HepG2 (cell line): ENCODE data around the gene CCDC192. TPM values are rescaled to one million over a fixed set of nuclear protein-coding genes. Genes with fewer than 3 reads are reported as not detected.

Source experiments
- ATAC-seq: fragments of 200-7000 bp; cut with Tn5 transposase; 3 replicates; pipeline ENCODE4 v1.9.1; 2020; ENCODE audit warnings: mild to moderate bottlenecking, moderate library complexity
- BruUV-seq: library from RNA; stranded (reverse); fragments of 400-500 nt; replicated peaks from 2 replicates; lab custom pipeline; 2021; lab: Mats Ljungman, UMichigan
- CTCF ChIA-PET: fragments of 300-600 bp; formaldehyde crosslinking; extraction: SDS; loops from one replicate; lab custom pipeline; 2021; ENCODE audit warnings: low total read pairs, inconsistent platforms, low intra/inter-chr PET ratio; lab: Yijun Ruan, JAX
- POLR2A ChIA-PET: fragments of 350-600 bp; sonication (Branson Sonifier 250); formaldehyde crosslinking; loops from one replicate; lab custom pipeline; 2020; ENCODE audit warnings: antibody characterized with exemption, inconsistent platforms; lab: Yijun Ruan, JAX
- DNase-seq: peaks from one replicate; pipeline ENCODE4 v3.0.0-alpha.2; 2015; ENCODE audit warnings: low spot score
- FAIRE-seq: peaks from 3 replicates; lab custom pipeline; 2011; peaks lifted over from hg19 to GRCh38; lab: Jason Lieb, UNC
- H2AFZ ChIP-seq: one replicate; pipeline ENCODE4 v1.6.1; 2011; ENCODE audit warnings: low read length, inconsistent platforms
- H3K27ac ChIP-seq: fragments of 300-600 bp; 3 replicates; pipeline ENCODE4 v1.8.0; 2011; ENCODE audit warnings: mixed run types, mild to moderate bottlenecking, mixed read lengths, low read length, inconsistent platforms; ENCODE audit not compliant: insufficient read depth; ENCODE audit errors: extremely low read length
- H3K27me3 ChIP-seq, 2 experiments: fragments of 200-600 bp in 1 of 2; 2 replicates in 1 of 2; 3 replicates in 1 of 2; pipeline versions ENCODE4 v1.6.0 to v1.8.0; 2011; ENCODE audit warnings: low read length in 2 of 2, mild to moderate bottlenecking in 2 of 2, moderate library complexity in 2 of 2, inconsistent platforms in 1 of 2; ENCODE audit not compliant: insufficient read depth in 2 of 2, control insufficient read depth in 1 of 2
- H3K36me3 ChIP-seq, 2 experiments: fragments of 200-600 bp in 1 of 2; replicated peaks in 1 of 2; 2 replicates in 1 of 2; 3 replicates in 1 of 2; pipeline versions ENCODE4 v1.5.1 to v1.8.0; 2011; ENCODE audit warnings: low read length in 2 of 2, inconsistent platforms in 1 of 2; ENCODE audit not compliant: insufficient read depth in 2 of 2, control insufficient read depth in 1 of 2
- H3K4me1 ChIP-seq: 2 replicates; pipeline ENCODE4 v1.5.1; 2012; ENCODE audit warnings: low read length, inconsistent platforms; ENCODE audit not compliant: insufficient read depth
- H3K4me2 ChIP-seq: 2 replicates; pipeline ENCODE4 v1.6.0; 2011; ENCODE audit warnings: low read depth, low read length, inconsistent platforms
- H3K4me3 ChIP-seq, 3 experiments: fragments of 200-600 bp in 1 of 3; sonication (generic), shearing (Covaris generic) in 1 of 3; replicated peaks in 1 of 3; 2 replicates each; pipeline ENCODE4 v1.5.1; 2011 to 2016; ENCODE audit warnings: low read length in 3 of 3, inconsistent platforms in 2 of 3, low read depth in 2 of 3, mild to moderate bottlenecking in 2 of 3, control low read depth in 1 of 3, mixed read lengths in 1 of 3; ENCODE audit not compliant: insufficient read depth in 1 of 3
- H3K79me2 ChIP-seq: one replicate; pipeline ENCODE4 v1.6.1; 2011; ENCODE audit warnings: low read length, inconsistent platforms; ENCODE audit not compliant: insufficient read depth
- H3K9ac ChIP-seq: 2 replicates; pipeline ENCODE4 v1.6.0; 2011; ENCODE audit warnings: mild to moderate bottlenecking, low read depth, low read length, inconsistent platforms; ENCODE audit not compliant: insufficient read depth
- H3K9me3 ChIP-seq: 2 replicates; pipeline ENCODE4 v1.5.1; 2012; ENCODE audit warnings: mild to moderate bottlenecking, low read length
- H4K20me1 ChIP-seq: 2 replicates; pipeline ENCODE4 v1.6.0; 2011; ENCODE audit warnings: inconsistent platforms, mild to moderate bottlenecking, low read length, moderate library complexity; ENCODE audit not compliant: insufficient read depth
- ATF1 ChIP-seq: IDR thresholded peaks from 2 replicates; pipeline ENCODE4 v1.6.1; 2016; ENCODE audit warnings: mild to moderate bottlenecking, control low read depth
- GATAD2A ChIP-seq: IDR thresholded peaks from 2 replicates; pipeline ENCODE4 v1.6.1; 2016
- RXRB ChIP-seq: IDR thresholded peaks from 2 replicates; pipeline ENCODE4 v1.6.1; 2016; ENCODE audit warnings: borderline replicate concordance, missing genetic modification reagents, missing compliant biosample characterization
- SIN3B ChIP-seq: fragments of 150-350 bp; IDR thresholded peaks from 2 replicates; pipeline ENCODE4 v1.6.1; 2014; ENCODE audit warnings: low read length
- U2AF1 ChIP-seq: fragments of 200-400 bp; formaldehyde crosslinking; optimal IDR thresholded peaks from 2 replicates; pipeline ENCODE3; 2017; ENCODE audit warnings: mild to moderate bottlenecking, low read depth, low read length
- ZC3H13 ChIP-seq: sonication (generic); formaldehyde crosslinking; IDR thresholded peaks from 2 replicates; pipeline ENCODE4 v1.8.1; 2023; ENCODE audit warnings: mild to moderate bottlenecking, missing genetic modification reagents, moderate library complexity
- ZNF614 ChIP-seq: IDR thresholded peaks from 2 replicates; pipeline ENCODE4 v1.6.1; 2018; ENCODE audit warnings: missing biosample characterization, missing genetic modification reagents, inconsistent platforms, borderline replicate concordance
- ZNF782 ChIP-seq: sonication (generic); formaldehyde crosslinking; IDR thresholded peaks from 2 replicates; pipeline ENCODE4 v1.4.0; 2020; ENCODE audit warnings: missing genetic modification reagents, mild to moderate bottlenecking, borderline replicate concordance
- WGBS: methylation state at CpG from one replicate; pipeline ENCODE4 v1.1.6; 2017; ENCODE audit warnings: low lambda C conversion rate; 5-methylcytosine and 5-hydroxymethylcytosine counted together
- in situ Hi-C: cut with HindIII; loops from 2 replicates; pipeline ENCODE4 v1.10.0; 2017; ENCODE audit warnings: low pct_unique_long_range_greater_than_20kb; ENCODE audit not compliant: extremely low pct_ligation_motif_present
- intact Hi-C: fragments of 100-400 bp; cut with micrococcal nuclease; formaldehyde crosslinking; loops from one replicate; pipeline ENCODE4 v1.10.0; 2022; ENCODE audit not compliant: unreplicated experiment
- polyA plus RNA-seq, 8 experiments: library from polyadenylated mRNA; depleted of rRNA in 3 of 8; stranded (reverse) in 7 of 8; unstranded in 1 of 8; fragments of >200 nt; fragmentation: Illumina TruSeq in 4 of 8; extraction: Trizol in 4 of 8; gene quantifications; 2 replicates each; pipeline versions ENCODE4 v1.2.1 to v1.2.3, GENCODE V29; 2011 to 2016; ENCODE audit warnings: low read depth in 4 of 8, missing spikeins in 1 of 8, mixed read lengths in 1 of 8; ENCODE audit not compliant: insufficient read depth in 1 of 8
- total RNA-seq, 5 experiments: library from RNA; depleted of rRNA; stranded (reverse); fragments of >200 nt; fragmentation: Illumina TruSeq; extraction: Trizol; gene quantifications; 2 replicates each; pipeline ENCODE4 v1.2.3, GENCODE V29; 2016; ENCODE audit warnings: low read depth in 1 of 5
- TF ChIP-seq, protein P1 (sequence below): sonication (generic); formaldehyde crosslinking; IDR thresholded peaks from 2 replicates; pipeline ENCODE4 v1.9.0; 2021; ENCODE audit warnings: missing genetic modification reagents, borderline replicate concordance
- TF ChIP-seq, protein P2 (sequence below): sonication (generic); formaldehyde crosslinking; IDR thresholded peaks from 2 replicates; pipeline ENCODE4 v1.5.0; 2020; ENCODE audit warnings: mild to moderate bottlenecking, missing genetic modification reagents, moderate library complexity
- TF ChIP-seq, protein P3 (sequence below): sonication (generic); formaldehyde crosslinking; IDR thresholded peaks from 2 replicates; pipeline ENCODE4 v1.4.0; 2020; ENCODE audit warnings: missing genetic modification reagents, borderline replicate concordance

Gene CCDC192
- total and polyA plus RNA-seq, 2 of the 13 experiments (the other 11 are each of a cell fraction or from before 2014, with no cell fraction given): not detected

DNA sequence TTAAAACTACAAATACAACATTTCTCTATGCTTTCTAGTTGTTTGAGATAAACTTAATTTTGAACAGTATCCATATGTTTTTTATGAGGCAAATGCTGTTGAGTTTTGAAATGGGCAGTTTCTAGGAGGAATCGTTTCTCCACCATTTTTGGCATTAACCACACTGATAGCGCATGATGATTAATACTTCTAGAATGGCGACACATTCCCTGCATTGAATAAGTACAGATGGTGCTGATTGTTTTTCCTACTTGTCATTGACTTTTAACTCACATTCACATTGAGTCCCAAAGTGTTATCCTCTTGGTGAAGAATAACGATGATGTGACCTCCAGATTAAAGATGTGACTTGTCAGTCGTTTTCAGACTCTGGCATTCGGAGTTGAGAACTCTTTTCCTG, 6.5 kb upstream of the CCDC192 start:
- Histone ChIP-seq H2AFZ (no peak overlapping the region), H3K79me2 (no peaks in the 10 kb centered on the region), H3K9me3 (no peaks in the 10 kb centered on the region), H4K20me1 (no peaks in the 10 kb centered on the region), H3K27me3 (no peaks in the 10 kb centered on the region), H3K4me3 (no peak overlapping the region), H3K9ac (no peak overlapping the region), H3K4me2 (no peak overlapping the region), H3K4me1 (peaks cover 6% of the 10 kb centered on the region; the same call in 1 of the 2 replicates), H3K27ac (no peak overlapping the region), H3K36me3 (no peaks in the 10 kb centered on the region)
- in situ Hi-C loops: no loop called here
- ATAC-seq (no peak), DNase-seq (no peak), FAIRE-seq (no peak)
- ChIA-PET CTCF (no interaction called here), POLR2A (no interaction called here)
- intact Hi-C loops: no loop called here
- BruUV-seq: no TSS peak
- 52% methylated on average over 6 of the region's 6 CpGs for WGBS
- TF ChIP-seq GATAD2A (CRISPR knock-in tag) (no peak), RXRB (CRISPR knock-in tag) (no peak), ATF1 (CRISPR knock-in tag) (no peak), ZNF782 (no peak), ZC3H13 (CRISPR knock-in tag) (no peak), ZNF614 (CRISPR knock-in tag) (no peak), SIN3B (no peak), U2AF1 (no peak)
- TF ChIP-seq, protein P1, sequence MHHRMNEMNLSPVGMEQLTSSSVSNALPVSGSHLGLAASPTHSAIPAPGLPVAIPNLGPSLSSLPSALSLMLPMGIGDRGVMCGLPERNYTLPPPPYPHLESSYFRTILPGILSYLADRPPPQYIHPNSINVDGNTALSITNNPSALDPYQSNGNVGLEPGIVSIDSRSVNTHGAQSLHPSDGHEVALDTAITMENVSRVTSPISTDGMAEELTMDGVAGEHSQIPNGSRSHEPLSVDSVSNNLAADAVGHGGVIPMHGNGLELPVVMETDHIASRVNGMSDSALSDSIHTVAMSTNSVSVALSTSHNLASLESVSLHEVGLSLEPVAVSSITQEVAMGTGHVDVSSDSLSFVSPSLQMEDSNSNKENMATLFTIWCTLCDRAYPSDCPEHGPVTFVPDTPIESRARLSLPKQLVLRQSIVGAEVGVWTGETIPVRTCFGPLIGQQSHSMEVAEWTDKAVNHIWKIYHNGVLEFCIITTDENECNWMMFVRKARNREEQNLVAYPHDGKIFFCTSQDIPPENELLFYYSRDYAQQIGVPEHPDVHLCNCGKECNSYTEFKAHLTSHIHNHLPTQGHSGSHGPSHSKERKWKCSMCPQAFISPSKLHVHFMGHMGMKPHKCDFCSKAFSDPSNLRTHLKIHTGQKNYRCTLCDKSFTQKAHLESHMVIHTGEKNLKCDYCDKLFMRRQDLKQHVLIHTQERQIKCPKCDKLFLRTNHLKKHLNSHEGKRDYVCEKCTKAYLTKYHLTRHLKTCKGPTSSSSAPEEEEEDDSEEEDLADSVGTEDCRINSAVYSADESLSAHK: no peak
- TF ChIP-seq, protein P2, sequence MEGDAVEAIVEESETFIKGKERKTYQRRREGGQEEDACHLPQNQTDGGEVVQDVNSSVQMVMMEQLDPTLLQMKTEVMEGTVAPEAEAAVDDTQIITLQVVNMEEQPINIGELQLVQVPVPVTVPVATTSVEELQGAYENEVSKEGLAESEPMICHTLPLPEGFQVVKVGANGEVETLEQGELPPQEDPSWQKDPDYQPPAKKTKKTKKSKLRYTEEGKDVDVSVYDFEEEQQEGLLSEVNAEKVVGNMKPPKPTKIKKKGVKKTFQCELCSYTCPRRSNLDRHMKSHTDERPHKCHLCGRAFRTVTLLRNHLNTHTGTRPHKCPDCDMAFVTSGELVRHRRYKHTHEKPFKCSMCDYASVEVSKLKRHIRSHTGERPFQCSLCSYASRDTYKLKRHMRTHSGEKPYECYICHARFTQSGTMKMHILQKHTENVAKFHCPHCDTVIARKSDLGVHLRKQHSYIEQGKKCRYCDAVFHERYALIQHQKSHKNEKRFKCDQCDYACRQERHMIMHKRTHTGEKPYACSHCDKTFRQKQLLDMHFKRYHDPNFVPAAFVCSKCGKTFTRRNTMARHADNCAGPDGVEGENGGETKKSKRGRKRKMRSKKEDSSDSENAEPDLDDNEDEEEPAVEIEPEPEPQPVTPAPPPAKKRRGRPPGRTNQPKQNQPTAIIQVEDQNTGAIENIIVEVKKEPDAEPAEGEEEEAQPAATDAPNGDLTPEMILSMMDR (CRISPR knock-in tag): no peak
- TF ChIP-seq, protein P3, sequence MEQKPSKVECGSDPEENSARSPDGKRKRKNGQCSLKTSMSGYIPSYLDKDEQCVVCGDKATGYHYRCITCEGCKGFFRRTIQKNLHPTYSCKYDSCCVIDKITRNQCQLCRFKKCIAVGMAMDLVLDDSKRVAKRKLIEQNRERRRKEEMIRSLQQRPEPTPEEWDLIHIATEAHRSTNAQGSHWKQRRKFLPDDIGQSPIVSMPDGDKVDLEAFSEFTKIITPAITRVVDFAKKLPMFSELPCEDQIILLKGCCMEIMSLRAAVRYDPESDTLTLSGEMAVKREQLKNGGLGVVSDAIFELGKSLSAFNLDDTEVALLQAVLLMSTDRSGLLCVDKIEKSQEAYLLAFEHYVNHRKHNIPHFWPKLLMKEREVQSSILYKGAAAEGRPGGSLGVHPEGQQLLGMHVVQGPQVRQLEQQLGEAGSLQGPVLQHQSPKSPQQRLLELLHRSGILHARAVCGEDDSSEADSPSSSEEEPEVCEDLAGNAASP (CRISPR knock-in tag): no peak
